DOHH2 (cell line): ENCODE results near the gene PPM1M.

ENCODE experiments used
- EZH2phosphoT487 ChIP-seq: fragments of 200-600 bp; sonication (generic); IDR thresholded peaks from 2 replicates; pipeline ENCODE4 v1.6.1; 2017; ENCODE audit warnings: borderline replicate concordance, mild to moderate bottlenecking, antibody characterized with exemption, low read length, moderate library complexity, mixed read lengths
- TF ChIP-seq, protein P1 (sequence below): fragments of 200-600 bp; sonication (generic); IDR thresholded peaks from one replicate; pipeline ENCODE4 v1.5.1; 2014; ENCODE audit warnings: antibody characterized with exemption, mild to moderate bottlenecking, low read depth, low read length; ENCODE audit not compliant: poor library complexity, severe bottlenecking

DNA sequence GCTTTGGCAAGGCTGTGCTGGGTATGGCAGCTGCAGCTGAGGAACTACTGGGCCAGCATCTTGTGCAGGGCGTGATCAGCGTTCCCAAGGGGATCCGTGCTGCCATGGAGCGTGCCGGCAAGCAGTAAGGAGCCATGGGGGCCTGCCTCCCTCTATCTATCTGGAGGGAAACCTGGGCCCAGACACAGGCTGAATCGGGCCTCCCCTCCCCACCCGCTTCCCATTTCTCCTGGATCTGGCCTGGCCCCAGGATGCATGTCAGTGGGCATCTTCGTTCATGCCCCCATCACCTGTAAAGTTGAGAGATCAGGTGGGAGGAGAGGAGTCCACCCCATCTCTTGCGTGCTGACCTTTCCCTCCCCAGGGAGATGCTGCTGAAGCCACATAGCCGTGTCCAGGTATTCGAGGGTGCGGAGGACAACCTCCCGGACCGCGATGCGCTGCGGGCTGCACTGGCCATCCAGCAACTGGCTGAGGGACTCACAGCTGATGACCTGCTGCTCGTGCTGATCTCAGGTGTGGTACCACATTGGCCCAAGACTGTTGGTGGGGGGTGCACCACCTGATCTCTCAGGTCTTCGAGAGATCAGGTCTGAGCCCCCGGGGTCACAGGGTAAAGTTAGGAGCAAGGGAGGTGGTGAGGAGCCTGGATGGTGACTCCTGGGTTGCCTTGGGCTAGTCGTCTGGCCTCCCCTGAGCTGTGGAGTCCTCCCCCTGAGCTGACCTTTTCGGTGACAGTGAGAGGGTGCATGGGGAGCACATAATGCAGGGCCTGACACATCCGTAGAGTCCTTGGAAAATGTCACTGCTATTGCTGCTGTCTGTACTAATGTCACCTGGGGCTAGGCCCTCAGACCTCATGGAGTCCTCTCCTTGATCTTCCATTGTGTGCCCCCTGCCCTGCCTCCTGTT is 45.3 kb downstream of the PPM1M start:
- TF ChIP-seq, protein P1, sequence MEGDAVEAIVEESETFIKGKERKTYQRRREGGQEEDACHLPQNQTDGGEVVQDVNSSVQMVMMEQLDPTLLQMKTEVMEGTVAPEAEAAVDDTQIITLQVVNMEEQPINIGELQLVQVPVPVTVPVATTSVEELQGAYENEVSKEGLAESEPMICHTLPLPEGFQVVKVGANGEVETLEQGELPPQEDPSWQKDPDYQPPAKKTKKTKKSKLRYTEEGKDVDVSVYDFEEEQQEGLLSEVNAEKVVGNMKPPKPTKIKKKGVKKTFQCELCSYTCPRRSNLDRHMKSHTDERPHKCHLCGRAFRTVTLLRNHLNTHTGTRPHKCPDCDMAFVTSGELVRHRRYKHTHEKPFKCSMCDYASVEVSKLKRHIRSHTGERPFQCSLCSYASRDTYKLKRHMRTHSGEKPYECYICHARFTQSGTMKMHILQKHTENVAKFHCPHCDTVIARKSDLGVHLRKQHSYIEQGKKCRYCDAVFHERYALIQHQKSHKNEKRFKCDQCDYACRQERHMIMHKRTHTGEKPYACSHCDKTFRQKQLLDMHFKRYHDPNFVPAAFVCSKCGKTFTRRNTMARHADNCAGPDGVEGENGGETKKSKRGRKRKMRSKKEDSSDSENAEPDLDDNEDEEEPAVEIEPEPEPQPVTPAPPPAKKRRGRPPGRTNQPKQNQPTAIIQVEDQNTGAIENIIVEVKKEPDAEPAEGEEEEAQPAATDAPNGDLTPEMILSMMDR: no peak
- TF ChIP-seq EZH2phosphoT487: no peak
